Measurements from ENCODE around the gene FOCAD.

Gene FOCAD

DNA sequence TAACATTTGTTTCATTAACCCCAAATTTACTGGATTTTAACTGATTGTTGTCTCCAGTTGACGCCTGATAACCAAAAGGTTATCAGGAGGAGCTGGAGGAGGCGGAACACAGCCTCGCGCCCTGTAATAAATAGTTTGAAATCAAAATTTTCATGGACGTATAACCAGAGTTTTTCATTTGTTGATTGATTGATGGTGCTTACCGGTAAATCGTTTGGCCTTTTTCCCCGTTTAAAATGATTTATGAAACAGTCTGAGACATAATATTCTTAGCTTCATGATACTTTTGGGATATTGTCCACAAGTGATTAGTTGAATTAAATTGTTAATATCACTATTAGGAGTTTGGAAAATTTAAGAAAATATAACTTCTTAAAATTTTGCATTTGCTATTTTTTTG, 1.7 kb downstream of the FOCAD start:
- H2AFZ ChIP-seq (ENCODE audit: low read length) = no peak overlapping the region
- H2BK12ac ChIP-seq (ENCODE audit: low read length) = no peak overlapping the region
- H3K4me1 ChIP-seq (ENCODE audit: control insufficient read depth in 2 of 2, insufficient read depth in 1 of 2, low read depth in 1 of 2, low read length in 2 of 2) = peaks cover 4 to 12% of the 10 kb centered on the region in 2 donors
- no peak overlapping the region for H3K4me2 ChIP-seq (ENCODE audit: insufficient read depth, low read length, poor library complexity, severe bottlenecking)
- H3K18ac ChIP-seq (ENCODE audit: low read length) = no peak overlapping the region
- no peaks in the 10 kb centered on the region for H3K27me3 ChIP-seq (ENCODE audit: control insufficient read depth in 3 of 3, insufficient read depth in 3 of 3, low read depth in 1 of 3, low read length in 3 of 3)
- H3K23ac ChIP-seq (ENCODE audit: low read depth, low read length, poor library complexity) = no peak overlapping the region
- no peaks in the 10 kb centered on the region for H3K36me3 ChIP-seq (replicated peaks in 1 of 2; ENCODE audit: control insufficient read depth in 2 of 2, insufficient read depth in 2 of 2, low read length in 2 of 2)
- no peaks in the 10 kb centered on the region for H3K79me1 ChIP-seq (ENCODE audit: low read depth, low read length)
- H3K9me3 ChIP-seq (replicated peaks in 1 of 2; ENCODE audit: control insufficient read depth in 2 of 2, insufficient read depth in 1 of 2, low read depth in 1 of 2, low read length in 2 of 2) = no peaks in the 10 kb centered on the region
- H2BK120ac ChIP-seq (ENCODE audit: low read depth, low read length) = no peak overlapping the region
- H4K91ac ChIP-seq (ENCODE audit: low read depth, low read length, poor library complexity) = no peak overlapping the region
- no peak overlapping the region for H3K14ac ChIP-seq (ENCODE audit: low read length)
- no peak overlapping the region for H3K4me3 ChIP-seq (ENCODE audit: low read length in 2 of 2)
- H3K9ac ChIP-seq (ENCODE audit: low read depth, low read length, poor library complexity) = no peak overlapping the region
- H2AK5ac ChIP-seq (ENCODE audit: low read depth, low read length) = no peak overlapping the region
- no peak overlapping the region for H2BK15ac ChIP-seq (ENCODE audit: low read length)
- H4K8ac ChIP-seq (ENCODE audit: low read depth, low read length) = no peak overlapping the region
- DNase-seq (ENCODE audit: low spot score) = no peak
- no CpG with 5 or more reads among the region's 8 CpGs for whole genome bisulfite sequencing, 2 donors (ENCODE audit: extremely low coverage in 2 of 2, insufficient read length in 2 of 2, insufficient replicate concordance in 1 of 2)
- H3K27ac ChIP-seq (replicated peaks; ENCODE audit: low read length) = no peak overlapping the region
- H2BK5ac ChIP-seq (ENCODE audit: low read length) = no peak overlapping the region
- H3K4ac ChIP-seq (ENCODE audit: low read length) = no peak overlapping the region

DNA sequence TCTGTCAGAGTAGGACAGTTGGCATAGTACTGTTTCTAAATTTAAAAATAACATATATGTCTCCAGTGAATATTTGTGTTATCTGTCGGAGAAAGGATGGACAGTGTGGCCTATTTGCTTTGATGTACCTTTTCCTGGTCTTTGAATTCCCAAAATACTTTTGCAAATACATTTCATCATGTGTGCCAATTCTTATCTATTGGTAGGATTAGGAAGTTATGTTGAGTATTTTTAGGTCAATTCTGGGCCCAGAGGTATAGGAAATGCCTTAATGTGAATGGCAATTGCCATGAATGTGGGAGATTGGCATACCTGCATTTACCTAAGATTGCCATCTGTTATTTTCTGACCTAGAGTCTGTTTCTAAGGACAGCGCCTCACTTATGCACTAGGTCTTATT, 5.8 kb downstream of the FOCAD start:
- Histone ChIP-seq H3K79me1 (ENCODE audit: low read depth, low read length) (no peaks in the 10 kb centered on the region), H3K23ac (ENCODE audit: low read depth, low read length, poor library complexity) (no peak overlapping the region), H3K4ac (ENCODE audit: low read length) (no peak overlapping the region), H3K14ac (ENCODE audit: low read length) (no peak overlapping the region), H3K4me3 (ENCODE audit: low read length in 2 of 2) (no peak overlapping the region), H2AFZ (ENCODE audit: low read length) (no peak overlapping the region), H3K18ac (ENCODE audit: low read length) (no peak overlapping the region), H3K27ac (replicated peaks; ENCODE audit: low read length) (no peak overlapping the region), H3K9ac (ENCODE audit: low read depth, low read length, poor library complexity) (no peak overlapping the region), H4K8ac (ENCODE audit: low read depth, low read length) (no peak overlapping the region), H2BK15ac (ENCODE audit: low read length) (no peak overlapping the region), H2BK12ac (ENCODE audit: low read length) (no peak overlapping the region), H4K91ac (ENCODE audit: low read depth, low read length, poor library complexity) (no peak overlapping the region), H2BK120ac (ENCODE audit: low read depth, low read length) (no peak overlapping the region), H3K4me1 (ENCODE audit: control insufficient read depth in 2 of 2, insufficient read depth in 1 of 2, low read depth in 1 of 2, low read length in 2 of 2) (peaks cover 5 to 8% of the 10 kb centered on the region in 2 donors), H2AK5ac (ENCODE audit: low read depth, low read length) (no peak overlapping the region), H2BK5ac (ENCODE audit: low read length) (no peak overlapping the region), H3K4me2 (ENCODE audit: insufficient read depth, low read length, poor library complexity, severe bottlenecking) (no peak overlapping the region), H3K36me3 (replicated peaks in 1 of 2; ENCODE audit: control insufficient read depth in 2 of 2, insufficient read depth in 2 of 2, low read length in 2 of 2) (no peaks in the 10 kb centered on the region), H3K27me3 (ENCODE audit: control insufficient read depth in 3 of 3, insufficient read depth in 3 of 3, low read depth in 1 of 3, low read length in 3 of 3) (no peaks in the 10 kb centered on the region), H3K9me3 (replicated peaks in 1 of 2; ENCODE audit: control insufficient read depth in 2 of 2, insufficient read depth in 1 of 2, low read depth in 1 of 2, low read length in 2 of 2) (no peaks in the 10 kb centered on the region)
- no peak for DNase-seq (ENCODE audit: low spot score)
- no CpG with 5 or more reads among the region's 2 CpGs for WGBS, 2 donors (ENCODE audit: extremely low coverage in 2 of 2, insufficient read length in 2 of 2, insufficient replicate concordance in 1 of 2)

DNA sequence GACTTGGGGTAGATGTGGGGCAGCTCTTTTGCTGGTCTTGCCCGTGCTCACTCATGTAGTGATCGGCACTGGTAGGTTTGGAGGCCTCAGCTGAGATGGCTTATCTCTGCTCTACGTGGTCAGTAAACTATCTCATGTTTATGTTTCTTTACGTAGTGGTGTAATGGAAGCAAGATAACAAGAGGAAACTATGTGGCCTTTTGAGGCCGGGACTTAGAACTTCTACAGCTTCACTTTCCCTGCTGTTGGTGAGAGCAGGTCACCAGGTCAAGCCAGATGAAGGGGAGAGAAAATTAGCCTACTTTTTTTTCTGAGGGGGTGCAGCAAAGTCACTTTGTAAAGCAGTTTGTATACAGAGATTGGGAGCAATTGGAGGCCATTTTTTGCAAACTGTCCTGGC, 8.5 kb downstream of the FOCAD start:
- H3K9me3 ChIP-seq (replicated peaks in 1 of 2; ENCODE audit: control insufficient read depth in 2 of 2, insufficient read depth in 1 of 2, low read depth in 1 of 2, low read length in 2 of 2) = no peaks in the 10 kb centered on the region
- no peak overlapping the region for H2BK120ac ChIP-seq (ENCODE audit: low read depth, low read length)
- no peak overlapping the region for H2BK15ac ChIP-seq (ENCODE audit: low read length)
- no peak overlapping the region for H3K4ac ChIP-seq (ENCODE audit: low read length)
- H3K79me1 ChIP-seq (ENCODE audit: low read depth, low read length) = no peaks in the 10 kb centered on the region
- H2BK5ac ChIP-seq (ENCODE audit: low read length) = no peak overlapping the region
- H2AFZ ChIP-seq (ENCODE audit: low read length) = no peak overlapping the region
- H3K27ac ChIP-seq (replicated peaks; ENCODE audit: low read length) = no peak overlapping the region
- H3K27me3 ChIP-seq (ENCODE audit: control insufficient read depth in 3 of 3, insufficient read depth in 3 of 3, low read depth in 1 of 3, low read length in 3 of 3) = no peaks in the 10 kb centered on the region
- no peak overlapping the region for H4K91ac ChIP-seq (ENCODE audit: low read depth, low read length, poor library complexity)
- H2AK5ac ChIP-seq (ENCODE audit: low read depth, low read length) = no peak overlapping the region
- H2BK12ac ChIP-seq (ENCODE audit: low read length) = no peak overlapping the region
- H3K36me3 ChIP-seq (replicated peaks in 1 of 2; ENCODE audit: control insufficient read depth in 2 of 2, insufficient read depth in 2 of 2, low read length in 2 of 2) = no peaks in the 10 kb centered on the region
- H3K4me2 ChIP-seq (ENCODE audit: insufficient read depth, low read length, poor library complexity, severe bottlenecking) = no peak overlapping the region
- no peak overlapping the region for H3K14ac ChIP-seq (ENCODE audit: low read length)
- no peak overlapping the region for H3K23ac ChIP-seq (ENCODE audit: low read depth, low read length, poor library complexity)
- no peak overlapping the region for H3K4me3 ChIP-seq (ENCODE audit: low read length in 2 of 2)
- no peak overlapping the region for H4K8ac ChIP-seq (ENCODE audit: low read depth, low read length)
- no CpG with 5 or more reads among the region's 5 CpGs for WGBS, 2 donors (ENCODE audit: extremely low coverage in 2 of 2, insufficient read length in 2 of 2, insufficient replicate concordance in 1 of 2)
- DNase-seq (ENCODE audit: low spot score) = no peak
- no peak overlapping the region for H3K9ac ChIP-seq (ENCODE audit: low read depth, low read length, poor library complexity)
- H3K18ac ChIP-seq (ENCODE audit: low read length) = no peak overlapping the region
- H3K4me1 ChIP-seq (ENCODE audit: control insufficient read depth in 2 of 2, insufficient read depth in 1 of 2, low read depth in 1 of 2, low read length in 2 of 2) = peaks cover 0 to 5% of the 10 kb centered on the region in 2 donors

DNA sequence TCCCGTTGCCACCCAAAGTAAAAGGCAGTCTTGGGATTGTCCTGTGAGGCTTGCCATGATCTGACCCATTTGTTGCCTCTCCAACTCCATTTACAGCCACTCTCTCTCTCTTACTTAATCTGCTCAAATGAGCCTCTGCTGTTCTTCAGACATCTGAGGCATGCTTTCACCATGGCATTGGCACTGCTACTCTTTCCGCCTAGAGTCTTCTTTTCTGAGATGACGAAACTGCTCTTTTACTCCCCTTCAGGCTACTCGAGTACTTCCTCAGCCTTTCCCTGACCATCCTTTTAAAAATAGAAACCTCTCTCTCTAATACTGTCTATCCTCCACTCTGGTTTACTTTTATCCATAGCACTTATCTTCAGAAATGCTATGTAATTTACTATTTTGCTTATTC, 9.0 kb downstream of the FOCAD start:
- no peak for DNase-seq (ENCODE audit: low spot score)
- Histone ChIP-seq H3K4me2 (ENCODE audit: insufficient read depth, low read length, poor library complexity, severe bottlenecking) (no peak overlapping the region), H3K79me1 (ENCODE audit: low read depth, low read length) (no peaks in the 10 kb centered on the region)

More for the DNA sequence above, 9.0 kb downstream of the FOCAD start:
- no peaks in the 10 kb centered on the region for H3K36me3 ChIP-seq (replicated peaks in 1 of 2; ENCODE audit: control insufficient read depth in 2 of 2, insufficient read depth in 2 of 2, low read length in 2 of 2)
- H3K4me1 ChIP-seq (ENCODE audit: control insufficient read depth in 2 of 2, insufficient read depth in 1 of 2, low read depth in 1 of 2, low read length in 2 of 2) = peaks cover 0 to 5% of the 10 kb centered on the region in 2 donors
- H3K14ac ChIP-seq (ENCODE audit: low read length) = no peak overlapping the region
- H3K18ac ChIP-seq (ENCODE audit: low read length) = no peak overlapping the region
- H3K4ac ChIP-seq (ENCODE audit: low read length) = no peak overlapping the region
- no peak overlapping the region for H2BK120ac ChIP-seq (ENCODE audit: low read depth, low read length)
- H2AFZ ChIP-seq (ENCODE audit: low read length) = no peak overlapping the region
- H3K4me3 ChIP-seq (ENCODE audit: low read length in 2 of 2) = no peak overlapping the region
- H4K8ac ChIP-seq (ENCODE audit: low read depth, low read length) = no peak overlapping the region
- H2AK5ac ChIP-seq (ENCODE audit: low read depth, low read length) = no peak overlapping the region
- no peak overlapping the region for H2BK12ac ChIP-seq (ENCODE audit: low read length)
- H3K27me3 ChIP-seq (ENCODE audit: control insufficient read depth in 3 of 3, insufficient read depth in 3 of 3, low read depth in 1 of 3, low read length in 3 of 3) = no peaks in the 10 kb centered on the region
- no peak overlapping the region for H3K27ac ChIP-seq (replicated peaks; ENCODE audit: low read length)
- H3K23ac ChIP-seq (ENCODE audit: low read depth, low read length, poor library complexity) = no peak overlapping the region
- no peak overlapping the region for H2BK5ac ChIP-seq (ENCODE audit: low read length)
- no peaks in the 10 kb centered on the region for H3K9me3 ChIP-seq (replicated peaks in 1 of 2; ENCODE audit: control insufficient read depth in 2 of 2, insufficient read depth in 1 of 2, low read depth in 1 of 2, low read length in 2 of 2)
- no CpG with 5 or more reads among the region's 4 CpGs for WGBS, 2 donors (ENCODE audit: extremely low coverage in 2 of 2, insufficient read length in 2 of 2, insufficient replicate concordance in 1 of 2)
- no peak overlapping the region for H4K91ac ChIP-seq (ENCODE audit: low read depth, low read length, poor library complexity)
- H3K9ac ChIP-seq (ENCODE audit: low read depth, low read length, poor library complexity) = no peak overlapping the region
- no peak overlapping the region for H2BK15ac ChIP-seq (ENCODE audit: low read length)

Measured in neuronal stem cell (in vitro differentiated cells).